Posterior cingulate gyrus (tissue), 11 donors: ENCODE data around the gene NFYC.

ENCODE experiments used
- DNase-seq, 10 donors: peaks; one replicate each; pipeline versions ENCODE4 v3.0.0 to v3.0.0-alpha.2; 2020 to 2021; ENCODE audit warnings: mixed read lengths in 3 of 10
- intact Hi-C: fragments of 100-400 bp; cut with DNase I; formaldehyde crosslinking; loops from one replicate; pipeline ENCODE4 v1.15.1; 2023

NFYC gene

DNA sequence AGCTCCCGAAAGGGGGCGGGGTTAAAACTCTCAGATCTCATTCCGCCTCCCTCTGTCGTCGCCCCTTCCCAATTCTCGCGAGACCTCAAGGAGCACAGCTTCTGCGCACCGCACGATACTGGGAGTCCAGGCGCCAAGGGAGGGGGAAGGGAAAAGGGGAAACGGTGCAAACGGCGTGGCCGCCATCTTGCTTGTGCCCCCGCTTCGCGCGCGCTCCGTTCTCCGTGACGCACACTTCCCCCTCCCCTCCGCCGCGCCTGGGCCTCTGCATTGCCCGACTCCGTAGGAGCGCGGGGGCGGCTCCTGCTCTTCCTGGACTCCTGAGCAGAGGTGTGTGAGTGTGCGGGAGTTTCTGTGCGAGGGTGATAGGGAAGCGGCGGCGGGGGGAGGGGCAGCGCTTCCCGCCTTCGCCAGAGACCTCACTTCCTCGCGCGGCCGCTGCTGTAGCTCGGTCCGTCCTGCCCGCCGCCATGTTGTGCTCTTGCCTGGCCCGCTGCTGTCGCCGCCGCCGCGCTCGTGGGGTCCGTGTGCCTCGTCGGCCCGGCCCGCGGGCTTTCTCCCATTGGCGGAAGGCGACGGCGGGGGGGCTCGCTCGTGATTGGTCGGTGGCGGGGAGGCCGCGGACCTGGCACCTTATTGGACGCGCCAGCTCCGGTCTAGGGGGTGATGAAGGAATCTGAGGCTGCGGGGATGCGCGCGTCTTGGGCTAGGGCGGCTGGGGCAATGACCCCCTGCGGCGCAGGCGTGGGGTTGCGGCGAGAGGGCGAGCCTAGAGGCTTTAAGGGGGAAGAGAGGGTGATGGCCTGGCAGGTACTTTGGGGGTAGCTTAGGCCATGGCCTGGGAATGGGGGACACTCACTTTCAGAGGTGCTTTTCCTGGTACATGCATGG is at the start of gene NFYC:
Gene NFYC (plus strand): TSS at position 167 of the 891 bp plus-strand sequence. CDS start 47,140 bp downstream, outside the sequence.
- intact Hi-C loops = loop anchor here (2.0 to 10.0 kb wide), 2 partner anchors 17 to 163 kb away; no protein-coding TSS in a partner anchor
- peak; percentile 91 to 99 (median 95) for DNase-seq

DNA sequence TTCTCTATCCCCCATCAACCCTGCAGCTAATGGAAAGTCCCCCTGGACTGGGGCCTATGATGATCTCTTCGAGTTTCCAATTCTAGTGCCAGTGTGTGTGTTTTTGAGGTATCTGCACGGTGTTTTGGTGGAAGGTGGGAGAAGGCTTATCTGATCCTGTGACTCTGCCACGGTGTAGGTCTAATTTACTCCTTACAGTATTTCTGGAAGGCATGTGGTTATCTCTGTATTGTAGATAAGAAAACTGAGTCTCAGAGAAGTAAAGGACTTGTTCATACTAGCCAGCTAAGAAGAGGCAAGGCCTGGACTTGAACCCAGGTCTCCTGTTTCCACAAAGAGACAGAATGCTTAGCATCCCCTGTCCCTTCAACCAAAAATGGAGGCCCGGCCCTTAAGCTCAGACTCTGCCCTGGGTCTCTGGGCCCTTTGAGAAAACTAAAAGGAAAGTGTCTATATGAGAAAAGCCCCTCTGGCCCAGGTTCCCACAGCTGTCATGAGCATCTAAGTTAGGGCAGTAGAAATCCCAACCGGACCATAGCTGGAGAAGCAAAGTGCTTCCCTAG is 46.3 kb upstream of the NFYC start:
- DNase-seq = no peak
- intact Hi-C loops = no loop called here

DNA sequence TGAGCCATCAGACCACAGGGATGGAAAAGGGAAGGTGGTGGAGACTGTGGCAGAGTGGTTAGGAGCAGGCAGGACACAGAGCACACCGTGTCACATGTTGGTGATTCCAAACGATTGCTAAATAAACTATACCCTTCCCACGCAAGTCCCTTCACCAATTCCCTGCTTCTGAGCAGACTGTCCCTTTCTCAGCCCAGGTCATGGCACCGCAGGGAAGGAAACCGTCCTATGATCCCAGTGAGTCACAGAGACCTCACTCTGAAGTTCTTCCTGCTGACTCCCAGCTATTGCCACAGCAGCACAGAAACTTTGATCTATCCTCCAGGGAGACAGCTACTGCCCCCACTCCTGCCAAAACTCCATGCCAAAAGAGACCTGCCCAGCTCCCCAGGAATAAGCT is 45.2 kb upstream of the NFYC start:
- no peak for DNase-seq
- intact Hi-C loops = no loop called here

DNA sequence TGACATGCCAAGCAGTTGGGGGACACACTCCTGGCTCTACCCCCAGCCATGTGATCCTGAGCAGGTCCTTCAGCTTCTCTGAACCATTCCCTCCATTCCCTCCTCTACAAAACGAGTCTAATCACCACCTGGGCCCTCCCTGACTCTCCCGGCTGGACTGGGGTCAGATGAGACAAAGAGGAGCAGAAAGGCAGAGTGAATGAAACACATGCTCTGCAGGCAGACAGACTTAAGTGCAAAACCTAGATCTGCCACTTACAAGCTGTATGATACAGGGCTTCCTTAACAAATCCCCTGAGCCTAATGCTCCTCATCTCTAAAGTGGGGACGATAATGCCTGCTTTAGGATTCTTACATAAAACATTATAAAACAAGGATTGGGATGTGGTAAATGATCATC is 43.3 kb upstream of the NFYC start:
- intact Hi-C loops = no loop called here
- DNase-seq = no peak

DNA sequence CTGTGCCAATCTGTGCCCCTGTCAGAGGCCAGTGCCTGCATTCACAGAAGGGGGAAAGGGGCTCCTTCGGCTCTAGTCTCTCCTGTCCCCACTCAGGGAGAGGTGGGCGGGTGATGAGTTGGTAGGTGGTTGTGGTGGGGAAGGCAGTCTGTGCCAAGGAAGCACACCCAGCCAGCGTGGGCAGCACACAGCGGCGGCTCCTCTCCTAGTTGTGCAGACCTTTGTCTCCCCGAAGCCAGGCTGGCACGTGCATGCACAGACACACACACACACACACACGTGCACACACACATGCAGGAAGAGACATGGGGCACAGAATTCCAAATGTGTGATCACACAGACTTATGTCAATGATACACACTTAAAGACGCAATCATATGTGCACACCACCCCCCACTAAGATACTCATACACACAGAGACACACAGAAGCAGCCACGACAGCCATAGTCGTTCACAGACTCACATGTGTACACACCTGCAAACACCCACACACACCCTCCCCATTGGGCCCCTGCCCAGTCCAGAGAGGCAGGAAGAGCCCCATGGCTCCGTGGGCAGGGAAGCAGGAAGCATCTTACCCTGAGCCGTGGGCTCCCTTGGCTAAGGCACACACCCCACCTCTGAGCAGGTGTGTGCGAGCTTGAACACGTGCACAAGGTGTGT is 42.4 kb upstream of the NFYC start:
- peak in 7 of 10 donors; percentile 32 to 92 (median 53) for DNase-seq

DNA sequence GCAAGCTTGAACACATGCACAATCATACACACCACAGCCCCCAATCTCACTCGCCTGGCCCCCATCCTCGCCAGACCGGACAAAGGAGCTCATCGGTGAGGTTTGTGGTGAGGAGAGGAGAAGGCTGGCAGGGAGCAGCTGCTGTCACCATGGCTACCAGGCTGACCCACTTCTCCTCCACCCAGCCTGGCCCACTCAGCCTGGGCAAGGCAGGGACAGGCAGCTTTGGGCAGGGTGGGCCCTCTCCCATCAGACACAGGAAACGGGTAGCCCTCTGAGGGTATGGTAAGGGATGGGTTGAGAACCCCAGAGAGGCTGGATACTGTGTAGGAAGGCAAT is 41.9 kb upstream of the NFYC start:
- peak in 5 of 10 donors; percentile 49 to 91 (median 84) for DNase-seq
- intact Hi-C loops = no loop called here

More for the DNA sequence above, 42.4 kb upstream of the NFYC start:
- intact Hi-C loops = no loop called here

DNA sequence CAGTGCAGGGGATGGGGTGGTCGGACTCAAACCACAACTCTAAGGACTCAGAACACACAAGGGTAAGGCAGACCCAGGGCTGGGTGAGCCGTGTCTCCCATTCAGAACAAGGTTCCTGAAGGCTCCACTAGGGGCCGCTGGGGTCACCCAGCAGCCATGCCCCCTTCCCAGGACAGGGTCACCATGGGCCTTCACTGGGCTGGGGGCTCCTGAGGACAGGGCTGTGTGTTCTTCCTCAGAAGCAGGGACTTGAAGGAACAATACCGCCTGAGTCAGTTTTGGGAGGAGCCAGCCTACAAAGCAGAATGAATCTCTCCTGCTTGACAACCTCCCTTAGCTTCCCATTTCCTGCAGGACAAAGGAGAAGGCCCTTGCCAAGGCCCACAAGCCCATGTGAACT is 41.4 kb upstream of the NFYC start:
- intact Hi-C loops = no loop called here
- no peak for DNase-seq

DNA sequence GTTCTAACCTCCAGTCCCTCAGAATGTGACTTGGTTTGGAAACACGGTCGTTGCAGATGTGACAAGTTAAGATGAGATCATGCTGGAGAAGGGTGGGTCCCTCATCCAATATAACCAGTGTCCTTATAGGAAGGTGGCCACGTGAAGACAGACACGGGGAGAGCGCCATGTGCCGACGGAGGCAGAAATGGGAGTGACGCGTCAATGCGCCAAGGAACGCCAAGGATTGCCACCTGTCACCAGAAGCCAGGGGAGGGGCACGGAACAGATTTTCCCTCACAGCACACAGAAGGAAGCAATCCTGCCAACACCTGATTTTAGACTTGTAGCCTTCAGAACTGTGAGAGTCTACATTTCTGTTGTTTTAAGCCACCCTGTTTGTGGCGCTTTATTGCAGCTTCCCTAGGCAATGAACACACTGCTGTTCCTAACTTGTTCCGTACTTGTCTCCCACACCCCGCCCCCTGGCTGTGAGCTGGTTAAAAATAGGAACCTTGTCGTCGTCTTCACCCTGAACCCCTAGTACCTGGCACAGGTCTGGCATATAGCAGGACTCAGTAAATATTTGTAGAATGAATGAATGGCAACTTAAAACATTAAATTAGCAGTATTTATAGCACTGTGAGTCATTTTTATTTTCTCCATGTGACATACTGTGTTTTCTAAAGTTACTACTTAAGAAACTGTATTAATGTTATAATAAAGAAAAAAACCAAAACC is 40.2 kb upstream of the NFYC start:
- intact Hi-C loops = no loop called here
- peak in 8 of 10 donors; percentile 47 to 94 (median 76) for DNase-seq

DNA sequence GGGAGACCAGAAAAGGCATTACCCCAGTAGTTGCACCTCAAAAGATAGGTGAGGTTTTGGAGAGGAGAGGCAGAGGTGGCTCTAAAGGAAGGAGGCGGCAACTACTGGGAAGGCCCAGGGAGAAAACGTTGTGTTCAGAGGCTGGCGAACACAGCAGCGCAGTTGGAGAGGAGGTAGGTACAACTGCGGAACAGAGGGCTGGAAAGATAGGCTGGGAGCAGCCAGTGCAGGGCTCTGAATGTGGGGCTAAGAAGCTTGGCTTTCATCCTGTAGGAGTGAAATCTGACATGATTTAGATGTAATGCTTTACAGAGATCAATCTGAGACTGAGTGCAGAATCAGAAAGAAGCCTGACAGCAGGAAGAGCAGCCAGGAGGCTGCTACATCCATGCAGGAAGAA is 39.0 kb upstream of the NFYC start:
- intact Hi-C loops = no loop called here
- peak in 1 of 10 donors; percentile 49 for DNase-seq

DNA sequence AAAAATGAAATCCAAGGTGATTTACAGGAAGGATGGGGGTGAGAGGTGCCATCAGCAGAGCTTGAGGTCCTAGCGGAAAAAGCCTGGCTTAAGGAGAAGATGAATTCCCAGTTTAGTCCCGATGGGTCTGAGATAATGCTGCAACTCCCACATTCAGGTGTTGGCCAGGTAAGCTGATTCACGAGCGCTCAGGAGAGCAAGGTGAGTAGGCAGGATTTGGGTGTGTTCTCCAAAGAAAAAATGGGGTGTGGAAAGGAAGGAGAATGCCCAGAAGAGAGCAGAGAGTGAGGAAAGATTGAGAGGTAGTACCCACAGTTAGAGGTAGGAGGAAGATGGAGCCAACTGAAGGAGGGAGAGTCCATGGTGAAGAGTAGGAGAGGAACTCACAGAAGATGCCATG is 38.5 kb upstream of the NFYC start:
- DNase-seq = no peak
- intact Hi-C loops = no loop called here

DNA sequence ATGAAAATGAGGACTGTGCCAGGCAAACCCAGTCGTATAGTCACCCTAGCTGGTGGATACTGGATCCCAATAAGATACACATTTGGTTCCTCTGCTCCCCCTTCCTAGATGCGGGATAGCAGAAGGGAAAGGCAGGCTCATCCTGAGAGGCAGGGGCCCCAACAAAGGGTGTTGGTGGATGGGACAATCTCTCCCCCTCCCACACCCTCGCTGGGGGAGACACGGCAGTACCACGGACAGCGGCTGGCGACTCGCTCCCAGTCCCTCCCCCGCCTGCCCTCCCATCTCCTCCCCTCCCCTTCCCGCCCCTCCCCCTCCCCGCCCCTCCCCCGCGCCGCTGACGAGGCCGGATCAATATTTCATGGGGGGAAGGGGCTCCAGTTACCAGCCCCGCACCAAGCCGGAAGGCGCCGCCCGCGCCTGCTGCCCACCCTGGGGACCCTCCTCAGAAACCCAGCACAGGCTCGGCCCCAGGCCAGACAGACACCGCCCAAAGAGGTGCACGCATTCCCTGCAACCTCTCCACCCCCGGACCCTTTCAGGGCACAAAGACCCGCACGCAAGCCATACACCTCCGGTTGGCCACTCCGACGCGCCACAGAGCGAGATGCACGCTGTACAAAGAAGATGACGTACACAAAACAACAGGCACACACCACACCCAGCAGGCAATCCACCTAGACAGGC is 37.5 kb upstream of the NFYC start:
- no peak for DNase-seq
- intact Hi-C loops = no loop called here

DNA sequence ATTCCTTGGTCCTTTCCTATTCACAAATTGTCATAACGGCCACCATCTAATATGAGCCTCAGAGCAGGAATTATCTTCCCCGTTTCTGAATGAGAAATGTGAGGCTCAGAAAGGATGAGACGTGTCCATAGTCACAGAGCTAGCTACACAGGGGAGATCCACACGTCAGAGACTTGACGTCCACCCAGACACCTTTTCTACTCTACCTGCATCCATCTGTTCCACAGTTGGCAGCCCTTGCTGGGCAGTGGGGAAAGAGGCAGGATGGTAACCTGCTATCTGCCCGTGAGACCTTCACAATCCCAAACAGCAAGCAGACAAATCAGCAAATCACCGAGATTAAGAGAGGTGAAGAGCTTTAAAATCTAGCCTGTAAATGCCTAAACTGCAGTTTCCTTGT is 34.5 kb upstream of the NFYC start:
- intact Hi-C loops = no loop called here
- no peak for DNase-seq

DNA sequence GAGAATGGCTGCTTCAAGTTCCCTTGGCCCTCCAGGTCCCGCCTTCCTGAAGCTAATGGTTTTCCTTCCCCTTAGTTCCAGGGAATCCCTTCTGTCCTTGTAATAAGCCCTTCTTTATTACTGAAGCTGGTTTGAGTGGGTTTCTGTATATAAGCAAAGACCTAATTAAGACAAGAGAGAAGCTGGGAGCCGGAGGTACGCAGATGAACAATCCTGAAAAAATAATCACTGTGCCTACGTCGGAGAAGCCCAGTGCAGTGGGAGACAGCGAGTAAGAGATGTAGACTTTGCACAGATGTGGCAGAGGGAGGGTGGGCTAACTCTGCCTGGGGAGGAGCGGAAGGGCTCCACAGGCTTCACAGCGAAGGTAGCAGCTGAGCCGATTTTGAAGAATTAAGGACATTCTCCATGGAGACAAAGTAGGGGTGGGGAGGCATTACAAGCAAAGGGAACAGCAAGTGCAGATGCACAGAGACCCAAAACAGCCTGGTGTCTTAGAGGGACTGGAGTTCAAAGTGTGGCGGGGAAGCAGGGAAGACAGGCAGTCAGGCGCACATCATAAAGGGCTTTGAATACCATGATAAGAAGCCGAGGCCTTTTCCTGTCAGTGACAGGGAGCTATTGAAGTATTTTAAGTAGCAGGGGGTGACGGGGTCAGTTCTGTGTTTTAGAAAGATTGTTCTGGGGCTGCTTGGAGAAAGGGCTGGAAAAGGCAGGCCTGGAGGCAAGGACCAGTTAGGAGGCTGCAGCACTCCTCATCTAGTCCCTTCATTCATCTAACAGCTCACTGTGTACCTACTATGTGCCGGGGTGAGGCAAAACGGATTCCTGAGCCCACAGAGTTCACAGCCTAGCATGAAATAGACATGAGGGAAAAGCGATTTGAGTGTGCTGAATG is 32.5 kb upstream of the NFYC start:
- no peak for DNase-seq
- intact Hi-C loops = no loop called here

DNA sequence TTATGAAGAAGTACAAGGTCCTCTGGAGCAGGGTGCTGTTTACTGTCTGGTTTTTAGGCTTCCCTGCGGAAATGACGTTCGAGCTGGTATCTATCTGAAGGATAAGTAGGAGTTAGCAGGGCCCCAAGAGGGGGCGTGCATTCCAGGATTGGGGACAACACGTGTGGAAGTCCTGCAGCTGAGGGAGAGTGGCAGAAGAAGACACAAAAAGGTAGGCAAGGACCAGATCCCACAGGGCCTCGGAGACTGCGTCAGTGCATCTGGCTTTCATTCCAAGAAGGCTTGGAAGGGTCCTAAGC is 31.9 kb upstream of the NFYC start:
- intact Hi-C loops = no loop called here
- peak in 2 of 10 donors; percentile 80 to 90 for DNase-seq

DNA sequence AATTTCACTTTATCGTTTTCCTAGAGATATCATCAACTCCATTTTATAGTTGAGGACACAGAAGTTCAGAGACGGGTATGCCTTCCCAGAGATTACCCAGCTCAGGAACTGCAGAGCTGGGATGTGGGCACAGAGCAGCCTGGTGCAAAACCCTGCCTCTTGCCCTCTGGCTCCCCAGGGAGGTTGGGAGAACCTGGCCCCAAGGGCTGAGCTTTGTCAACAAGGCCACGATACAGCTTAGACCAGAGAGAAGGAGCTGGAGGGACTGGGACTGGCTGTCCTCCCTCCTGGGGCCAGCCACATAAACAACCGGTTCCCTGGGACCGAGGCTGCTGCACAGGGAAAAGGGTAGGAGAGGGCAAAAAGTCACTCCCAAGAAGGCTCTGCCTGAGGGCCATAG is 29.8 kb upstream of the NFYC start:
- intact Hi-C loops = no loop called here
- DNase-seq = no peak

DNA sequence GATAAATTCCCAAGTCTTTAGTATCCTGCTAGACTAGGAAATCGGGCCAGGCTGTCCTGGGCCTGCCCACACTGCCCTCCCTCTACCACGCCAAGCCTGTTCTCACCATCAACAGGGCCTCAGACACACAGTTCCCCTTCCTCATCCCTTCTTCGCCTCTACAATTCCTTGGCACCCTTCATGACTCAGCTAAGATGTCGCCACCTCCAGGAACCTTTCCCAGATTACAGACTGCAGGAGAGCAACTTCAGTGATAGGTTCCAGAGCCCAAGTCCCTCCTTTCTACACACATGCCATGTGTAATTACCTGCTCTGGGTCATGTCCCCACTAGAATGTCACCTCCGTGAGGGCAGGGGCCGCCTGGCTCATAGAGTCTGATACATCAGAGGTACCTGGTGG is 29.4 kb upstream of the NFYC start:
- no peak for DNase-seq
- intact Hi-C loops = no loop called here

DNA sequence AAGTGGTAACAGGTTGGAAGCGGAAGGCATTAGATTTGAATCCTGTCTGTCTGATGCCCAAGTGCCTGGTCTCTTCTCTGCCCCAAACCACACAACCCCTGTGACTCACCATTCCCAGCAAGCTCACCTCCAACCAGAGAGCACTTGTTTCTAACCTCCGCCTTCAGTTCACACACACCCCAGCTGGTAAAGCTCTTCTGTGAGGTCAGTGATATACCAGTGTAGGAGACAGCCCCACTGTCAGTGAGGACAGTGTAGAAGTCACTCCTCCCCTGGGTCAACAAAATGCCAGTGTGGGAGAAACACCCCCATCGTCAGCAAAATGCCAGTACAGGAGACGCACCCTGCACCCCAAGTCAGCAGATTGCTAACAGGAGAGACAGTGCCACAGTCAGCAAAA is 28.6 kb upstream of the NFYC start:
- no peak for DNase-seq
- intact Hi-C loops = no loop called here

DNA sequence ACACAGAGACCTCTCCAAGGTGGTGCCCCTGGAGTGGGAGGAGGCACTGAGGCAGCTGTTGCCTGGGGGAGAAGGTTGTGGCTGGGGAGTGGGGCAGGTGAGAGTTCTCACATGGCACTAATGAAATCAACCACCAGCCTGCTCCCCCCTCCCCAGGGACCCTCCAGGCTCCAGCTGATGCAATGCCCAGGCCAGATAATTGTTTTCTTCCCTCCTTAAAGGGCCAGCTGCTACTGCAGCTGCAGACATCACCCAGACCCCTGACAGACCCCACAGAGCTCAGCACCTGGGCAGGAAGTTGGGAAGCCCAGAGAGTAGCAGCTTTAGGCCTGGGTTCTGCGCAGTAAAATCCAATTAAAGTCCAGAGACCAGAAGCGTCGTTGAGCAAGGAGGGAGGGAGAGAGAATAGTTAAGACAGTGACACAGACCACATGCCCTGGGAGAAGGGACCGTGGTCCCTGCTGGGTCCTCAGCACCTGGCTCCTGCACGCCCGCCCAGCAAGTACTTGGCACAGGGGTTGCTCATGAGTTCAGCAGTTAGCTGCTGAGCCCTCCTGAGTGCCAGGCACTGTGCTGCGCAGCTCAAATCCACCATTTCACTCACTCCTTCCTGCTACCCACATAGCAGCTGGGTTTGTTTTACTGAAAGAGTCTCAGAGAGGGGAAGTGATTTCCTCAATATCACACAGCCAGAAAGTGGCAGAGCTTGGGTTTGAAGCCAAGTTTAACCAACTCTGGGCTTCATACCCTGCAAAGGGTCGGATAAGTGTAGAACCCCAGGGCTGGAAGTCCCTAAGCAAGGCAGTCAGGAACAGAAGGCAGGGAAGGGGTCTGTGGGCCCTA is 28.0 kb upstream of the NFYC start:
- intact Hi-C loops = no loop called here
- no peak for DNase-seq

DNA sequence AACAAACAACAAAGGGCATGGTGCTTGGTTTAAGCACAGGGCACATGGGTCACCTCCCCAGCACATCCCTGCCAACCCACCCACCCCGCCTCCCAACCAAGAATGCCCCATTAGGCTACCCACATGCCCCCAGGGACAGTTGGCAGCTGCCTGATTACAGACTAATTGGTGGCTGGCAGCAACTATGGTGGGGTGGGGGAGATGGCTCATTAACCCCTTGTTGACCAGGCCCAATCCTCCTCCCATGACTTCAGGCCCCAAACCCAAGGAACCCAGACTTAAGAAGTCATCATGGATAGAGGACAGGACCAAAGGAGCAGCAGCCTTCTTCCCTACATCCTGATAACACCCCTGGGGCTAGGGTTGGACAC is 27.4 kb upstream of the NFYC start:
- DNase-seq = no peak
- intact Hi-C loops = no loop called here
